HEK293 (cell line): Measurements from ENCODE around the gene CKS2.

Source experiments
- BCL11B ChIP-seq: fragments of 450-650 bp; formaldehyde crosslinking; IDR thresholded peaks from 2 replicates; pipeline ENCODE4 v1.5.1; 2016; ENCODE audit warnings: low read depth, missing biosample characterization, missing genetic modification characterization
- GLIS1 ChIP-seq: fragments of 450-650 bp; formaldehyde crosslinking; IDR thresholded peaks from 2 replicates; pipeline ENCODE4 v1.5.1; 2016; ENCODE audit warnings: missing biosample characterization, missing genetic modification characterization
- ZNF114 ChIP-seq: fragments of 450-650 bp; formaldehyde crosslinking; IDR thresholded peaks from 2 replicates; pipeline ENCODE4 v1.5.0; 2017; ENCODE audit warnings: missing biosample characterization, missing genetic modification characterization
- ZNF169 ChIP-seq: fragments of 450-650 bp; formaldehyde crosslinking; IDR thresholded peaks from 2 replicates; pipeline ENCODE4 v1.5.1; 2016; ENCODE audit warnings: missing biosample characterization, missing genetic modification characterization
- ZNF175 ChIP-seq: fragments of 450-650 bp; formaldehyde crosslinking; IDR thresholded peaks from 2 replicates; pipeline ENCODE4 v1.5.1; 2016; ENCODE audit warnings: missing biosample characterization, missing genetic modification characterization
- ZNF211 ChIP-seq: fragments of 450-650 bp; formaldehyde crosslinking; IDR thresholded peaks from 2 replicates; pipeline ENCODE4 v1.5.1; 2016; ENCODE audit warnings: low read depth, missing biosample characterization, missing genetic modification characterization
- ZNF394 ChIP-seq: fragments of 450-650 bp; formaldehyde crosslinking; IDR thresholded peaks from 2 replicates; pipeline ENCODE4 v1.5.1; 2016; ENCODE audit warnings: missing biosample characterization, missing genetic modification characterization, mild to moderate bottlenecking, moderate library complexity, borderline replicate concordance
- ZNF571 ChIP-seq: fragments of 450-650 bp; formaldehyde crosslinking; IDR thresholded peaks from 2 replicates; pipeline ENCODE4 v1.5.0; 2017; ENCODE audit warnings: missing biosample characterization, missing genetic modification characterization
- TF ChIP-seq, protein P1 (sequence below): fragments of 450-650 bp; formaldehyde crosslinking; IDR thresholded peaks from 2 replicates; pipeline ENCODE4 v1.5.1; 2017; ENCODE audit warnings: missing biosample characterization, missing genetic modification characterization

Gene CKS2

DNA sequence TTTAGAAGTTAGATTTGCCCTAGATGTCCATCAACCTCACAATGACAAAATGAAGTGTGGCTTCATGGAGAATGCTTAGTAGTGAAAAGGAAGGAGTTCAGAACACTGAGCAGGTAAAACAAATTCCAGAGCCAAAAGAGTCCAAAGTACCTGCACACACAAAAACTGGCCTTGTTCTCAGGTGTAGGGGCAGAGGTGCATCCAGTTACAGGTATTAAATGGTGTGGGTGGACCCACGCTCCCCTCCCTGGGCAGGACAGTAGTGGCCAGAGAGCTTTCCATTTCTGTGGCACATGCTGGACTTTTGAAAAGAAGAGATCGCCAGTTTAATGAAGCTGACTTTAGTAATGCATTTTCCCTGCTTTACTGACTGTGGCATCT is 54.5 kb downstream of the CKS2 start (continued):
- TF ChIP-seq BCL11B (tag by site-specific recombination) (no peak), ZNF175 (tag by site-specific recombination) (no peak), GLIS1 (tag by site-specific recombination) (no peak), ZNF394 (tag by site-specific recombination) (no peak), ZNF114 (no peak), ZNF571 (tag by site-specific recombination) (no peak), ZNF169 (tag by site-specific recombination) (no peak), ZNF211 (tag by site-specific recombination) (no peak)
- TF ChIP-seq, protein P1, sequence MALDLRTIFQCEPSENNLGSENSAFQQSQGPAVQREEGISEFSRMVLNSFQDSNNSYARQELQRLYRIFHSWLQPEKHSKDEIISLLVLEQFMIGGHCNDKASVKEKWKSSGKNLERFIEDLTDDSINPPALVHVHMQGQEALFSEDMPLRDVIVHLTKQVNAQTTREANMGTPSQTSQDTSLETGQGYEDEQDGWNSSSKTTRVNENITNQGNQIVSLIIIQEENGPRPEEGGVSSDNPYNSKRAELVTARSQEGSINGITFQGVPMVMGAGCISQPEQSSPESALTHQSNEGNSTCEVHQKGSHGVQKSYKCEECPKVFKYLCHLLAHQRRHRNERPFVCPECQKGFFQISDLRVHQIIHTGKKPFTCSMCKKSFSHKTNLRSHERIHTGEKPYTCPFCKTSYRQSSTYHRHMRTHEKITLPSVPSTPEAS (tag by site-specific recombination) = no peak
